ENCODE measurements around the gene CAPN10.

Gene CAPN10

DNA sequence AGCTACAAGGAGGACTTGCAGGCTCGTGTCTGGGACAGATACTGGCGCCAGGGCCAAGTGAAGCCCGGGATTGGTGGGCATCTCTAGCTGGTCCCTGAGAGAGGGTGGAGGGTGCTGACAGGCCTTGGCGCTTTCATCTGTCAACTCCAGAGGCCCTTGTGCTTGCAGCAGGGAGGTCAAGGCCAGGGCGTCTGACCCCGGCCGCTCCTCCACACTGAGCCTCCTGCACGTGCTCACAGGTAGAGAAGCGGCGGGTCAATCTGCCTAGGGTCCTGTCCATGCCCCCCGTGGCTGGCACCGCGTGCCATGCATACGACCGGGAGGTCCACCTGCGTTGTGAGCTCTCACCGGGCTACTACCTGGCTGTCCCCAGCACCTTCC is 9.5 kb downstream of the CAPN10 start:
- Histone ChIP-seq H3K4me3 (ENCODE audit: low read depth, low read length) (no peak overlapping the region), H3K4me1 (no peaks in the 10 kb centered on the region), H3K27ac (no peak overlapping the region), H3K36me3 (ENCODE audit: control insufficient read depth, insufficient read depth, low read length) (no peaks in the 10 kb centered on the region), H3K4me2 (ENCODE audit: low read length) (no peak overlapping the region), H3K9me3 (ENCODE audit: control insufficient read depth, low read length) (no peaks in the 10 kb centered on the region), H3K79me2 (peaks cover 12% of the 10 kb centered on the region), H3K27me3 (ENCODE audit: control insufficient read depth, insufficient read depth, low read length) (no peaks in the 10 kb centered on the region), H3K9ac (no peak overlapping the region), H2AFZ (no peak overlapping the region)
- TF ChIP-seq, protein P1, sequence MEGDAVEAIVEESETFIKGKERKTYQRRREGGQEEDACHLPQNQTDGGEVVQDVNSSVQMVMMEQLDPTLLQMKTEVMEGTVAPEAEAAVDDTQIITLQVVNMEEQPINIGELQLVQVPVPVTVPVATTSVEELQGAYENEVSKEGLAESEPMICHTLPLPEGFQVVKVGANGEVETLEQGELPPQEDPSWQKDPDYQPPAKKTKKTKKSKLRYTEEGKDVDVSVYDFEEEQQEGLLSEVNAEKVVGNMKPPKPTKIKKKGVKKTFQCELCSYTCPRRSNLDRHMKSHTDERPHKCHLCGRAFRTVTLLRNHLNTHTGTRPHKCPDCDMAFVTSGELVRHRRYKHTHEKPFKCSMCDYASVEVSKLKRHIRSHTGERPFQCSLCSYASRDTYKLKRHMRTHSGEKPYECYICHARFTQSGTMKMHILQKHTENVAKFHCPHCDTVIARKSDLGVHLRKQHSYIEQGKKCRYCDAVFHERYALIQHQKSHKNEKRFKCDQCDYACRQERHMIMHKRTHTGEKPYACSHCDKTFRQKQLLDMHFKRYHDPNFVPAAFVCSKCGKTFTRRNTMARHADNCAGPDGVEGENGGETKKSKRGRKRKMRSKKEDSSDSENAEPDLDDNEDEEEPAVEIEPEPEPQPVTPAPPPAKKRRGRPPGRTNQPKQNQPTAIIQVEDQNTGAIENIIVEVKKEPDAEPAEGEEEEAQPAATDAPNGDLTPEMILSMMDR (IDR thresholded peaks at IDR 0.05): no peak

DNA sequence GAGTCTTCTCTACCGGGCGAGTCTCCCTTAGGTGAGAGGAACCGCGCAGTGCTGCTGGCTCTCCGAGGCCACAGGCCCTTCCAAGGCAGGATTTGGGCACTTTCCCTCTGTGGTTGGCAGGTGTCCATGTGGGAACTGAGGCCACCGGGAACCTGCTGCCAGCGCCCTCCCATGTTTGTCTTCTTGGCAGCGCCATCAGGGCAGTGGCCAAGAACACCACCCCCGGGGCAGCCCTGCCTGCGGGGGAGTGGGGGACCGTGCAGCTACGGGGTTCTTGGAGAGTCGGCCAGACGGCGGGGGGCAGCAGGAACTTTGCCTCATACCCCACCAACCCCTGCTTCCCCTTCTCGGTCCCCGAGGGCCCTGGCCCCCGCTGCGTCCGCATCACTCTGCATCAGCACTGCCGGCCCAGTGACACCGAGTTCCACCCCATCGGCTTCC is 10.0 kb downstream of the CAPN10 start:
- peaks cover 8% of the 10 kb centered on the region for H3K79me2 ChIP-seq
- H3K27me3 ChIP-seq (ENCODE audit: control insufficient read depth, insufficient read depth, low read length): no peaks in the 10 kb centered on the region
- no peaks in the 10 kb centered on the region for H3K36me3 ChIP-seq (ENCODE audit: control insufficient read depth, insufficient read depth, low read length)
- no peak overlapping the region for H3K27ac ChIP-seq
- H3K9ac ChIP-seq: no peak overlapping the region
- no peak overlapping the region for H2AFZ ChIP-seq
- TF ChIP-seq, protein P1 (IDR thresholded peaks at IDR 0.05): no peak
- no peaks in the 10 kb centered on the region for H3K9me3 ChIP-seq (ENCODE audit: control insufficient read depth, low read length)
- H3K4me3 ChIP-seq (ENCODE audit: low read depth, low read length): no peak overlapping the region
- no peaks in the 10 kb centered on the region for H3K4me1 ChIP-seq
- H3K4me2 ChIP-seq (ENCODE audit: low read length): no peak overlapping the region

DNA sequence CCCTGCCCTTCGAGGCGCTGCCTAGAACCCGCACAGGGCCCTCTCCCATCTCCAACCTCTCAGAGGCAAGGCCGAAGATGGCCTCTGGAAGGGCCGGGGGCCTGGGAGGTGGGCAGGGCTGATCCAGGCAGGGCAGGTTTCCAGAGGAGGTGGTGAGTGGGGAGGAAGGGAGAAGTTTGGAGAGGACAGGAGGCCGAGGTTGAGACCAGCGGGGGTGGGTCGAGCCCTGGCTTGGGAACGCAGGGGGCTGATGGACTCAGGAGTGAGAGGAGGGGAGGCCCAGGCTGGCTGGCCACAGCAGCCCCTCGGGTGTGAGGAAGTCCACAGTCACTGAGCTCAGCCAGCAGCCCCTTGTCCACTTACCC is 10.5 kb downstream of the CAPN10 start:
- TF ChIP-seq, protein P1 (IDR thresholded peaks at IDR 0.05): no peak
- H3K4me3 ChIP-seq (ENCODE audit: low read depth, low read length): no peak overlapping the region
- H3K4me1 ChIP-seq: no peaks in the 10 kb centered on the region
- no peaks in the 10 kb centered on the region for H3K9me3 ChIP-seq (ENCODE audit: control insufficient read depth, low read length)
- no peaks in the 10 kb centered on the region for H3K27me3 ChIP-seq (ENCODE audit: control insufficient read depth, insufficient read depth, low read length)
- H3K36me3 ChIP-seq (ENCODE audit: control insufficient read depth, insufficient read depth, low read length): no peaks in the 10 kb centered on the region
- no peak overlapping the region for H3K4me2 ChIP-seq (ENCODE audit: low read length)
- no peak overlapping the region for H3K27ac ChIP-seq
- H3K9ac ChIP-seq: no peak overlapping the region
- H2AFZ ChIP-seq: no peak overlapping the region
- peaks cover 5% of the 10 kb centered on the region for H3K79me2 ChIP-seq

DNA sequence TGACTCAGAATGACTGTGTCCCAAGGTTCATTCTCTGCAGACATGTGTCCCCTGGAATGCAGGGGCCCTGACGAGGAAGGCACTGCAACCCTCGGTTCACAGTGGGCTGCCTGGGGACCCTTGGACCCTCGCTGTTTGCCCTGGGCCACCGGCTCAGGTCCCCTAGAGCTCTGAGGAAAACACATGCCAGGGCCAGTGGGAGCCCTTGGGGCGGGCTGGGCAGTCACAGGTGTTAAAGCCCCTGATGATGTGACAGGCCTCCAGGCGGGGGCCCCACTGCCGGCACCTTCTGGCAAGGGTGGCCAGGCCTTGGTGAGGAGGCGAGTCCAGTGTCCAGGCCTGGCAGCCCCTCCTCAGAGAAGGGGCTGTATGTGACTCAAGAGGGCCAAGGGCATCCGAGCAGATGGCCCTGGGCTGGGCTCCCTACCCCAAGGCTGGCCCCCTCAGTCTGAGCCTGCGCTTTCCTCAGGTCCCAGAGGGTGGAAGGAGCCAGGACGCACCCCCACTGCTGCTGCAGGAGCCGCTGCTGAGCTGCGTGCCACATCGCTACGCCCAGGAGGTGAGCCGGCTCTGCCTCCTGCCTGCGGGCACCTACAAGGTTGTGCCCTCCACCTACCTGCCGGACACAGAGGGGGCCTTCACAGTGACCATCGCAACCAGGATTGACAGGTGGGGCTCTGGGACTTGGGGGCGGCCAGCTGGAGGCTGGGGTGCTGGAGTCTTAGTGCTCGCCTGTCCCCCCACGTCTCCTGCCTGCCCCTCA is 11.1 kb downstream of the CAPN10 start:
- H3K79me2 ChIP-seq: no peaks in the 10 kb centered on the region
- no peaks in the 10 kb centered on the region for H3K4me1 ChIP-seq
- no peaks in the 10 kb centered on the region for H3K27me3 ChIP-seq (ENCODE audit: control insufficient read depth, insufficient read depth, low read length)
- no peak overlapping the region for H2AFZ ChIP-seq
- no peak overlapping the region for H3K4me3 ChIP-seq (ENCODE audit: low read depth, low read length)
- no peak overlapping the region for H3K27ac ChIP-seq
- TF ChIP-seq, protein P1 (IDR thresholded peaks at IDR 0.05): no peak
- no peaks in the 10 kb centered on the region for H3K9me3 ChIP-seq (ENCODE audit: control insufficient read depth, low read length)
- no peak overlapping the region for H3K4me2 ChIP-seq (ENCODE audit: low read length)
- H3K9ac ChIP-seq: no peak overlapping the region
- H3K36me3 ChIP-seq (ENCODE audit: control insufficient read depth, insufficient read depth, low read length): no peaks in the 10 kb centered on the region

DNA sequence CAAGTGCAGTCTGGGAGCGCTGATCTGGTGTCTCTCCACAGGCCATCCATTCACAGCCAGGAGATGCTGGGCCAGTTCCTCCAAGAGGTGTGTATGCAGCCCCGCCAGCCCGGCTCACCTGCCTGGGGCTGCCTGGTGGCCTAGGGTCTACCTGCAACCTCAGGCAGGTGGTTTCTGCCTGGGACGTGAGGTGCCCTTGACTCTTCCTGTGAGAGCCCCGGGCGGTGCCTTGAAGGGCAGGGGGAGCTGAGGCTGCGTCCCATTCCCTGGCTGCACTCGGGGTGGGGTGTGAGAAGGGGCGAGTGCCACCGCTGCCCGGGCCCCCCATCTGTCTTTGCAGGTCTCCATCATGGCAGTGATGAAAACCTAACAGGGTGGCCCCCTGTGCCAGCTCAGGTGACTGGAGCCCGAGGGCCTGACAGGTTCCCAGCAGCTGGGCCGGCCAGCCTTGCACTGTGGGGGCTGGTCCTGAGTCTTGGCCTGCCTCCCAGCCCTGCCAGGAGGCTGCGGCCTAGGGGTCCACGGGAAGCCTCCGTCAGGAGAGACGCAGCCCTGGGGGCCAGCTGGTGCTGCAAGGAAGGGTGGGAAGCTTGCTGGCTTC is 11.9 kb downstream of the CAPN10 start:
- Histone ChIP-seq H3K4me2 (ENCODE audit: low read length) (no peak overlapping the region), H3K36me3 (ENCODE audit: control insufficient read depth, insufficient read depth, low read length) (no peaks in the 10 kb centered on the region), H3K27me3 (ENCODE audit: control insufficient read depth, insufficient read depth, low read length) (no peaks in the 10 kb centered on the region), H3K9ac (no peak overlapping the region), H3K4me3 (ENCODE audit: low read depth, low read length) (no peak overlapping the region), H3K9me3 (ENCODE audit: control insufficient read depth, low read length) (no peaks in the 10 kb centered on the region), H3K27ac (no peak overlapping the region), H3K79me2 (no peaks in the 10 kb centered on the region), H3K4me1 (no peaks in the 10 kb centered on the region), H2AFZ (no peak overlapping the region)
- TF ChIP-seq, protein P1 (IDR thresholded peaks at IDR 0.05): no peak
